Measurements from ENCODE around the gene SPG21.
"Not testable (repeated sequence)": the region's sequence is repeated elsewhere in the genome, so short reads cannot be mapped to it uniquely, and the experiment has no call there.

The SPG21 gene

DNA sequence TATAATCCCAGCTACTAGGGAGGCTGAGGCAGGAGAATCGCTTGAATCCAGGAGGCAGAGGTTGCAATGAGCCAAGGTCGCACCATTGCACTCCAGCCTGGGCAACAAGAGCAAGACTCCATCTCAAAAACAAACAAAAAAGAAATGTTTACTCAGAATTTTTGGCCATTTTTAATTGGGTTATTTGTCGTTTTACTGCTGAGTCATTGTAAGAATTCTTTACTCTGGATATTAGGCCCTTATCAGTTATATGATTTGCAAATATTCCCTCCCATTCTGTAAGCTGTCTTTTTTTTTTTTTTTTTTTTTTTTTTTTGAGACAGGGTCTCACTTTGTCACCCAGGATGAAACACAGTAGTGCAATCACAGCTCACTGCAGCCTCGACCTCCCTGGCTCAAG lies 21.5 kb upstream of the SPG21 start:
- H3K36me3 Mint-ChIP-seq (ENCODE audit: low read depth), result peaks cover 57% of the 10 kb centered on the region
- H3K4me1 Mint-ChIP-seq (ENCODE audit: low read depth); H3K9me3 Mint-ChIP-seq; H3K27ac Mint-ChIP-seq; H3K4me3 Mint-ChIP-seq; H3K27me3 Mint-ChIP-seq: not testable (repeated sequence)

DNA sequence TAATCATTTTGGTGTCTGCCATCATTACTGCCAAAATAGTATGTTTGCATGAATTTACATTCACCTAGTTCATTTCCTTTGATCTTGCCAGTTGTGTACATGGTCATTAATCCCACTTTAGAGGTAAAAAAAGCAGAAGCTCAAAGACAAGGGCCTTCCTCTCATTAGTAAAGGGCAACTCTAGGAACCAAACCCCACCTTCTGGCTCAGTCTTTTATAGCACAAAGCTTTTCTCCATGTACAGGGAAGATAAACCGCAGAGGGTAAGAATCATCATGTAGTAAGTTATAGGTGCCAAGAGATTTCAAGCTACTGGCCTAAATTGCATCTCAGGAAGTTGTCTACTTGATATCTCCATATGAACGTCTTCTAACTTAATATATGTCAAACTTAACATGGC lies 19.3 kb upstream of the SPG21 start:
- Mint-ChIP-seq H3K9me3 (peaks cover 4% of the 10 kb centered on the region), H3K27me3 (no peaks in the 10 kb centered on the region), H3K4me1 (ENCODE audit: low read depth) (no peaks in the 10 kb centered on the region), H3K27ac (no peak overlapping the region), H3K36me3 (ENCODE audit: low read depth) (peaks cover 48% of the 10 kb centered on the region), H3K4me3 (no peak overlapping the region)

DNA sequence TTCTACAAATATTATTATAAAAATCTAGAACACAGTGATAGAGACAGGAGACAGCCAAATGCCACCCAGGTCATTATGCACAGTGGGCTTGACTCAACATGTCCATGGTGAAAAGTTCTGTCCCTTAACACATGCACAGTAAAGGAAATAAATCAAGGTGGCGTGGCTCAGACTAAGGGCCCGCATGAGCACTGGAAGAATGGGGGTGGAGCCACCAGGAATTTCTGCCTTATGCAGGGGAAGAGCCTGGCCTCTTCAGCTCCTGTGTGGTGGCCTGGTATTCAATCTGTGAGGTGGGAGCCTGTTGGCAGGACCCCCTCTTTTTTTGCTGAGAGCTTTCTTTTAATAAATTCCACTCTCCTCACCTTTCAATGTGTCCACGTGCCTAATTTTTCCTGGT lies 17.2 kb upstream of the SPG21 start:
- H3K27ac Mint-ChIP-seq, result no peak overlapping the region
- no peaks in the 10 kb centered on the region for H3K4me1 Mint-ChIP-seq (ENCODE audit: low read depth)
- H3K4me3 Mint-ChIP-seq, result no peak overlapping the region
- H3K36me3 Mint-ChIP-seq (ENCODE audit: low read depth), result peaks cover 40% of the 10 kb centered on the region
- H3K27me3 Mint-ChIP-seq, result no peaks in the 10 kb centered on the region
- no peaks in the 10 kb centered on the region for H3K9me3 Mint-ChIP-seq

DNA sequence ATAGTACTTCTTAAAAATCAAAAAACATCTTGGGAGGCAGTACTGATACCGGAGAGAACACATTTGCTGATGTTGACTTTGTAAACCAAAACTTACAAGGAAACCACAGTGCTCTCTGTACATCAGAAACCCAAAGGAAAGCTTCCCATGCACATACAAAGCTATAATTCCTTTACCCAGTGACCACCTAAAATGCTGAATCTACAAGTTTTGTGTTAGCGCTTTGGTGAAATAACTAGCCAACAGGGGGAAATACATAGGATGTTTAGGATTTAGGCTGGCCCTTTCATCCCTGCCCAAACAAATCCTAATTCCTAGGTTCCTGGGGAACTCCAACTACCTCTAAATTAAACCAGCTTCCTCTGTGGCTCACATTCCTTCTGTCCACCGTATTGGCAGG lies 15.3 kb upstream of the SPG21 start:
- Mint-ChIP-seq H3K4me3 (no peak overlapping the region), H3K4me1 (ENCODE audit: low read depth) (no peaks in the 10 kb centered on the region), H3K9me3 (no peaks in the 10 kb centered on the region), H3K27me3 (no peaks in the 10 kb centered on the region), H3K27ac (no peak overlapping the region), H3K36me3 (ENCODE audit: low read depth) (peaks cover 25% of the 10 kb centered on the region)

DNA sequence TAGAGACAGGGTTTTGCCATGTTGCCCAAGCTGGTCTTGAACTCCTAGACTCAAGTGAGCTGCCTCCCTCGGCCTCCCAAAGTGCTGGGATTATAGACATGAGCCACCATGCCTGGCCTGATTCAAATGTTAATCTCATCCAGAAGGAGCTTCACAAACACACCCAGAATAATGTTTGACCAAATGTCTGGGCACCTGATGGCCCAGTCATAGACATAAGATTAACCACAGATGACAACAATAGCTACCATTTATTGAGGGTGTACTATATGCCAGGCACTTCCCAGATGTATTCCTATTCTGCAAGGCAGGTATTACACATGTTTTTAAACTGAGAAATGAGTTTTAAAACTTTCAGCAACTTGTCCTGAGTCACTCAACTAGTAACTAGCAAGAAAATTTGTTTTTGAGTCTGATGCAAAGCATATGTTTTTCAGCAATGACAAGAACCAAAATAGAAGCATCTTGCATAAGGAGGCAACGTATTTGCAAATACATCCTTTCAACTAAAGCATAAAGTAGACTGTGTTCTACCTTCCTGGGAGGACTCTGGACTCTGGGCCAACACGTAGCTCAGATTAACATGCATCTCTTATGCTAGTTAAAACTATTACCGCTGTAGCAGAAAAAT lies 8.1 kb upstream of the SPG21 start:
- no peaks in the 10 kb centered on the region for H3K27me3 Mint-ChIP-seq
- H3K4me1 Mint-ChIP-seq (ENCODE audit: low read depth), result no peaks in the 10 kb centered on the region
- H3K36me3 Mint-ChIP-seq (ENCODE audit: low read depth), result peaks cover under 1% of the 10 kb centered on the region
- no peaks in the 10 kb centered on the region for H3K9me3 Mint-ChIP-seq
- H3K27ac Mint-ChIP-seq, result no peak overlapping the region
- no peak overlapping the region for H3K4me3 Mint-ChIP-seq

DNA sequence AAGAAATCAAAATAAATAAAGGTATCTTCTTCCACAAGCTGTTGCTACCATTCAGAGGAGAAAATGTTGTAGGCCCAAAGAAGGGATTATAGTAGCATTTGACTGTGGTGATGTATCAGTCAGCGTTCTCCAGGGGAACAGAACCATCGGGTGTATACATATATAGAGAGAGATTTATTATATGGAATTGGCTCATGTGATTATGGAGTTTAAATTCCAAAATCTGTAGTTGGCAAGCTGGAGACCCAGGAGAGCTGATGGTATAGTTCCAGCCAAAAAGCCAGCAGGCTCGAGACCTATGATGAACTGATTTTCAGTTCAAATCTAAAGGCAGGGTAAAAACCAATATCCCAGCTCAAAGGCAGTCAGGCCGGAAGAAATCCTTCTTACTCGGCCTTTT lies 7.4 kb upstream of the SPG21 start:
- H3K36me3 Mint-ChIP-seq (ENCODE audit: low read depth), result no peaks in the 10 kb centered on the region
- H3K27me3 Mint-ChIP-seq, result no peaks in the 10 kb centered on the region
- no peaks in the 10 kb centered on the region for H3K4me1 Mint-ChIP-seq (ENCODE audit: low read depth)
- no peaks in the 10 kb centered on the region for H3K9me3 Mint-ChIP-seq
- no peak overlapping the region for H3K4me3 Mint-ChIP-seq
- no peak overlapping the region for H3K27ac Mint-ChIP-seq

DNA sequence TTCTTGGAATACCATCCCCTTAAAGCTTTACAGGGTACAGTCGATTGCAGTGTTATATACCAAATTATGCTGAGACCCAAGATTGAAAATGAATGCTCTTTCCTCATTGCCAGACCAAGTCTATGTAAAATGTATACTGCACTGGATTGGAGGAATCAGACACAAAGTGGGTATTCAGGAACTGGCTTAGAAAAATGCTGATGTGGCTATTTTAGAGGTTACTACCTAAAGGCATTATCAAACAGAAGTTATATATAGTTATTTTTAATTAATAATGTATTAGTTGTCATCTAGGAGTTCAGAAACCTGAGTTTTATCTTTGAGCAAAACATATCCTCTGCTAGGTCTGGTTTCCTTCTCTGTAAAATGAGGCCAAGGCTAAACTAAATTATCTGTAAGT lies 3.6 kb upstream of the SPG21 start:
- H3K27me3 Mint-ChIP-seq, result no peaks in the 10 kb centered on the region
- peak overlapping the region; percentile 42 for H3K4me3 Mint-ChIP-seq
- H3K27ac Mint-ChIP-seq, result no peak overlapping the region
- peaks cover 22% of the 10 kb centered on the region for H3K4me1 Mint-ChIP-seq (ENCODE audit: low read depth)
- peaks cover 2% of the 10 kb centered on the region for H3K36me3 Mint-ChIP-seq (ENCODE audit: low read depth)
- H3K9me3 Mint-ChIP-seq, result no peaks in the 10 kb centered on the region

DNA sequence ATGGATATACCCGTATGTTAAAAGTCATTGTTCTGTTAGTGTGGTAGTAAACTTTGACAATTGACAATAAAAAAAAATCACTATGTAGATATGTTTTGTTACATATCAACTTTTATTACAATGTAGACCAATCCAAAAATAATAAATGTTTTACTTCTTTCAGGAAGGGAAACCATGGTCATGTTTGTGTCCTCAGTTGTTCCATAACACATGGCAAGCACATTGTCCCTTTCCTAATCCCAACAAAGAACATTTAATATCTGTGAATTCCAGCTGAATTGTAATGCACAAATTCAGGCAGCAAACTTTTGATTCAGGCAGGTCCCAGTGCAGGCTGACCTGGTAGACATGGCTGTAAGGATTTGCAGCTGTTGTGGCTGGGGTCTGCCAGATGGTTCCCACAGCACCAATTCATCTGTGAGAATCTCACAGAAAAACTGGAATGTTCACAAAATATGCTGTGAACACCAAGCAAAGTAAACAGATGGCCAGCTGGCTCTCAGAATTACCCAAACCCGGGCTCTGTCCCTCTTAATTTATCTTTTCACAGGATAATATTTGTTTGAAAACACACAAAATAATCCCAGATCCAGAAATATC lies 1.9 kb upstream of the SPG21 start:
- no peak overlapping the region for H3K27ac Mint-ChIP-seq
- no peaks in the 10 kb centered on the region for H3K27me3 Mint-ChIP-seq
- H3K36me3 Mint-ChIP-seq (ENCODE audit: low read depth), result peaks cover 11% of the 10 kb centered on the region
- no peak overlapping the region for H3K4me3 Mint-ChIP-seq
- peaks cover 37% of the 10 kb centered on the region for H3K4me1 Mint-ChIP-seq (ENCODE audit: low read depth)
- H3K9me3 Mint-ChIP-seq, result no peaks in the 10 kb centered on the region

DNA sequence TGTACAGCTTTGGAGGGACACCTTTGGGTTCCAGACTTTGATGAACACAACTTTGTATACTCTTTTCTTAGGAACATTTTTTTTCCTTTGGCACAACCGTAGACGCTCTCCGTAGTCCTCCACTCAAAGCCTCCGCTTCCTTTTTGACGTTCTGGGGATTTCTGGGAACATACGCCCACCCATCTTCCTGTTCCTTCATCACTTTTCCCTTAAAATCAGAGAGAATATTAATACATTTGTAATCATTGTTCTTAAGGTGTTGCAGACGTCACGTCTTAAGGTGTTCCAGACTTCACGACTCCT lies 405 bp upstream of the SPG21 start:
- Mint-ChIP-seq H3K4me1 (ENCODE audit: low read depth) (peaks cover 47% of the 10 kb centered on the region), H3K9me3 (no peaks in the 10 kb centered on the region), H3K27ac (peak overlapping the region; percentile 92), H3K36me3 (ENCODE audit: low read depth) (peaks cover 16% of the 10 kb centered on the region), H3K4me3 (peak overlapping the region; percentile 89), H3K27me3 (no peaks in the 10 kb centered on the region)

DNA sequence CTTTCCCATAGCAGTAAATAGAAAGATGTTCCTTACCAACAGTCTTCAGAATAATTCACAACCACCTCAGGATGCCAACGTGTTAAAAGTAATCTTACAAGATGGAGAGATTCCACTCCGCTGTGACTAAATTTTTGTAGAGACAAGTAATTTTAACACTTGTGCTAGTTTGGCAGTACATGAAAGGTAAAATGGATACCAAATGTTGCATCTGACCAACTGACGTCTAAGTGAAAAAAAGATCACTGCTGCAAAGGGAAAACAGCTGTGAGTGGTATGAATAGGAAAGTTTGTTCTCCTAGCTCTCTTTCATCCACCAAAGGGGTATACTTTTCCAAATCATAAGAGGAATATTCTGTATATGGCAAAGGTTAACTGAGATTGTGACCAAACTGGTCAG lies 2.6 kb downstream of the SPG21 start:
- Mint-ChIP-seq H3K9me3 (no peaks in the 10 kb centered on the region), H3K4me1 (ENCODE audit: low read depth) (peaks cover 59% of the 10 kb centered on the region), H3K27me3 (no peaks in the 10 kb centered on the region), H3K36me3 (ENCODE audit: low read depth) (peaks cover 22% of the 10 kb centered on the region), H3K27ac (peak overlapping the region; percentile 8), H3K4me3 (peak overlapping the region; percentile 5)

DNA sequence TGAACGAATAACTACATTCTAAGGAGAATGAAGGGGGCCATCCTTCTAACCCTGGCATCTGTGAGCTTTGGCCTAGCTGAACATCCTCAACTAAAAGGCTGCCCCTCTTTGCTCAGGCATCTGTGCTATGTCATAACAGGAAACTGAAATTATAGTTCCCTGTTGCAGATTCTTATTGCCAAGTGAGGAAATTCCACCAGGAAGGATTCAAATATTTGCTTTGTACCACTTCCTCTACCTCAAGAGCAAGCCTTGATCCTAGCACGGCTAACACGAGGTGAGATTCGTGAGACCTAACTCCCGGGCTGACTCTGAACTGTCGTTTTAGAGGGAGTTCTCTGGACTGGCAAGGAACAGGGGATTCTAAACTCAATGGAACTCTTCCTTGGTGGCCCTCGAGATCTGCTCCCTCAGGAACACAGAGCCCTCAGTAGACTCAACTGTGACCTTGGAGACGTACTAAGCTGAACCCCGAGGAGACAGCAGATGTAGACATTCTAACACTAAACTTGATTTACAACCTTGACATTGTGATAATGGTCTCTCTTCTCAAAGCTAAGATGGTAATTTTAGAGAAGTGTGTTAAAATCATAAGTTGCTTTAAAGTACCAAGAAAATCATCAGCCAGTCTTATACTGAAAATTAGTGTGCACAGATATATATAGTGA lies 4.2 kb downstream of the SPG21 start:
- H3K27ac Mint-ChIP-seq, result peak overlapping the region; percentile 33
- H3K36me3 Mint-ChIP-seq (ENCODE audit: low read depth), result peaks cover 28% of the 10 kb centered on the region
- no peaks in the 10 kb centered on the region for H3K27me3 Mint-ChIP-seq
- peaks cover 55% of the 10 kb centered on the region for H3K4me1 Mint-ChIP-seq (ENCODE audit: low read depth)
- no peaks in the 10 kb centered on the region for H3K9me3 Mint-ChIP-seq
- no peak overlapping the region for H3K4me3 Mint-ChIP-seq

DNA sequence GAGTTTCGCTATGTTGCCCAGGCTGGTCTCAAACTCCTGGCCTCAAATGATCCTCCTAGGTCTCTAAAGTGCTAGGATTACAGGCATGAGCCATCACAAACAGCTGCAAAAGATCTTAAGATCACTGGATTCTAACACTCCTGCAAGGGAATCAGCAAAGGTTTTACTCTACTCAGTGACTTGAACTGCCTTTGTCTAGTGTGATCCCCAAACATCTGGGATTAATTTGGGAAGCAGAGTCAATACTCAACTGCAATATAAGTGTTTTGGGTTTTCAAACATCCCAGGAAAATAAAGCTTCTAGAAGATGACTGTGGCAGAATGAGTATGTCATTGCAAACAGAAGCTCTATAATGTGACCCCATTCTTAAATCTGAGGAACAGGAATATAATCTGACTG lies 7.2 kb downstream of the SPG21 start:
- Mint-ChIP-seq H3K9me3 (no peaks in the 10 kb centered on the region), H3K4me1 (ENCODE audit: low read depth) (peaks cover 30% of the 10 kb centered on the region), H3K27me3 (no peaks in the 10 kb centered on the region), H3K36me3 (ENCODE audit: low read depth) (peaks cover 48% of the 10 kb centered on the region), H3K27ac (no peak overlapping the region), H3K4me3 (no peak overlapping the region)

DNA sequence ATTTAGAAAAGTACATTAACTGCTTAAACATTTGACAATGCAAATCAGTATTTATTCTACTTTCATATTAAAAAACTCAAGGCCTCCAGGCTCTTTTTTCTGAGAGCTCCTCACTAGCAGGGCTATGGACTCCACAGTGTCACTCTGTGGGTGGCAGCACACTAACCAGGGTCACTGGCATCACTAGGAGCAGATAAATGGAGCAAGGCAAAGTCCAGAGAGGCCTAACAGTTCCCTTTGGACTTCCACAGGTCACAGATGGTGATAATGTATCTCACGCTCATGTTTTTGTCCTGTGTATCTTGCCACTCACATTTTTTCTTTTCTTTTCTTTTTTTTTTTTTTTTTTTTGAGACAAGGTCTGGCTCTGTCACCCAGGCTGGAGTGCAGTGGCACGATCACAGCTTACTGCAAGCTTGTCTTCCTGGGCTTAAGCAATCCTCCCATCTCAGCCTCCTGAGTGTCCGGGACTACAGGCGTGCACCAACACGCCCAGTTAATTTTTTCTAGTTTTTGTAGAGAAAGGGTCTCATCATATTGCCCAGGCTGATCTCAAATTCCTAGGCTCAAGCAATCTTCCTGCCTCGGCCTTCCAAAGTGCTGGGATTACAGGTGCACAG lies 7.8 kb downstream of the SPG21 start:
- no peak overlapping the region for H3K4me3 Mint-ChIP-seq
- peaks cover 44% of the 10 kb centered on the region for H3K36me3 Mint-ChIP-seq (ENCODE audit: low read depth)
- no peaks in the 10 kb centered on the region for H3K27me3 Mint-ChIP-seq
- H3K27ac Mint-ChIP-seq, result no peak overlapping the region
- peaks cover 25% of the 10 kb centered on the region for H3K4me1 Mint-ChIP-seq (ENCODE audit: low read depth)
- no peaks in the 10 kb centered on the region for H3K9me3 Mint-ChIP-seq

DNA sequence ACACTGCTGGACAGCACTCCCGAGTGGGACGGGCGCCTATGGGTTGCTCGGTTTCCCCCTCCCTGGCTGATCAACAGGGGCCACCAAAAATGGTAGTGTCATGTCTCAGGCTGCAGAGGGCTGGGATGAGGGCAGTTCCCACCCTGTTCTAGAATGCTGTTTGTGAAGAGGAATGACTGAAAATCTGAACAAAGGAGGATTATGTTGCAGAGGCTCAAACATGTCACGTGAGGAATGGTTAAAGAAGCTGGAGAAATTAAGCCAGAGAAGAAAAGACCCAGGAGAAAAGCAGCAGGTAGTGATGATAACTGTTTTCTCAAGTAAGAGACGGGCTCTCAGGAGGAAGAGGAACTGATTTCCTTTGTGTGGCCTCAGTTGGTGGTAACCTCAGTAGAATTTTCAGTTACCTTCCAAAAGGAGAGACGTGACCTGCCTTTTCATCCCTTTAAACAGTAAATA lies 10.4 kb downstream of the SPG21 start:
- Mint-ChIP-seq H3K9me3 (no peaks in the 10 kb centered on the region), H3K27ac (no peak overlapping the region), H3K4me3 (no peak overlapping the region), H3K36me3 (ENCODE audit: low read depth) (peaks cover 51% of the 10 kb centered on the region), H3K4me1 (ENCODE audit: low read depth) (peaks cover 11% of the 10 kb centered on the region), H3K27me3 (no peaks in the 10 kb centered on the region)

DNA sequence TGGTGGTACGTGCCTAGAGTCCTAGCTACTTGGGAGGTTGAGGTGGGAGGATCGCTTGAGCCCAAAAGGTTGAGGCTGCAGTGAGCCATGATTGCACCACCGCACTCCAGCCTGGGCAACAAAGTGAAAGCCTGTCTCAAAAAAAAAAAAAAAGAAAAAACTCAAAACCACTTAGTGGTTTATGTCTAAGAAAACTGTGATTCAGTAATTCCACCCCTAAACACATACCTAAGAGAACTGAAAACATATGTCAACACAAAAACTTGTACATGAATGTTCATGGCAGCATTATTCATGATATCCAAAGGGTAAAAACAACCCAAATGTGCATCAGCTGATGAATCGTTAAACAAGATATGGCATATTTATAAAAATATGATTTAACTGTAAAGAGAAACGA lies 14.3 kb downstream of the SPG21 start:
- peak overlapping the region; percentile 33 for H3K27ac Mint-ChIP-seq
- H3K9me3 Mint-ChIP-seq, result no peaks in the 10 kb centered on the region
- H3K27me3 Mint-ChIP-seq, result no peaks in the 10 kb centered on the region
- peaks cover 53% of the 10 kb centered on the region for H3K36me3 Mint-ChIP-seq (ENCODE audit: low read depth)
- peaks cover 7% of the 10 kb centered on the region for H3K4me1 Mint-ChIP-seq (ENCODE audit: low read depth)
- no peak overlapping the region for H3K4me3 Mint-ChIP-seq
